Colon (tissue), 2 donors: ENCODE results near the gene STIP1.
"Not testable (repeated sequence)": the region's sequence is repeated elsewhere in the genome, so short reads cannot be mapped to it uniquely, and the experiment has no call there.

ENCODE experiments used
- FAIRE-seq: peaks from 2 replicates; lab custom pipeline; 2012; peaks lifted over from hg19 to GRCh38; lab: Jason Lieb, UNC
- donor health status: control.
- donor health status: control.

The STIP1 gene

GRCh38 chr11:64157631-64158394 lies 28.2 kb upstream of the STIP1 start:
- FAIRE-seq = no peak

- no peak for FAIRE-seq
These were observed 24.9 kb upstream of the STIP1 start for GRCh38 chr11:64161037-64161436.

GRCh38 chr11:64162769-64163168 lies 23.2 kb upstream of the STIP1 start:
- not testable (repeated sequence) for FAIRE-seq

GRCh38 chr11:64163951-64164350 lies 22.0 kb upstream of the STIP1 start:
- FAIRE-seq = no peak

- FAIRE-seq = no peak
These were observed 21.3 kb upstream of the STIP1 start for GRCh38 chr11:64164392-64165312.

GRCh38 chr11:64165481-64165841 lies 20.5 kb upstream of the STIP1 start:
- no peak for FAIRE-seq

- FAIRE-seq = no peak
These were observed 19.9 kb upstream of the STIP1 start, which contains the start of gene MACROD1 for GRCh38 chr11:64165842-64166635. MACROD1 (minus strand) TSS chr11:64166113; CDS start chr11:64165994, 119 bp downstream.

GRCh38 chr11:64170419-64170818 lies 15.6 kb upstream of the STIP1 start:
- FAIRE-seq = no peak

GRCh38 chr11:64173616-64174355 lies 12.2 kb upstream of the STIP1 start:
- FAIRE-seq = no peak

GRCh38 chr11:64176751-64177150 lies 9.2 kb upstream of the STIP1 start:
- no peak for FAIRE-seq

GRCh38 chr11:64178203-64178602 lies 7.8 kb upstream of the STIP1 start:
- no peak for FAIRE-seq

- FAIRE-seq = no peak
These were observed 6.9 kb upstream of the STIP1 start for GRCh38 chr11:64178951-64179639.

- no peak for FAIRE-seq
These were observed 5.1 kb upstream of the STIP1 start for GRCh38 chr11:64180891-64181290.

GRCh38 chr11:64181506-64182411 lies 4.2 kb upstream of the STIP1 start:
- no peak for FAIRE-seq

- no peak for FAIRE-seq
These were observed 2.1 kb upstream of the STIP1 start for GRCh38 chr11:64183890-64184289.

GRCh38 chr11:64185175-64185692 lies 737 bp upstream of the STIP1 start:
- no peak for FAIRE-seq

- FAIRE-seq = no peak
These were observed 658 bp downstream of the STIP1 start for GRCh38 chr11:64186492-64187165.

- FAIRE-seq = no peak
These were observed 6.5 kb downstream of the STIP1 start for GRCh38 chr11:64192434-64192833.

- FAIRE-seq = no peak
These were observed 10.7 kb downstream of the STIP1 start for GRCh38 chr11:64196626-64197025.
